Thoracic aorta (tissue), 2 donors: Measurements from ENCODE around the gene ZC3H12C. TPM values are rescaled to one million over a fixed set of nuclear protein-coding genes. Genes with fewer than 3 reads are reported as not detected.

Experiments used
- ATAC-seq: fragments of 150-250 bp; one replicate; pipeline ENCODE4 v1.8.0; 2017; ENCODE audit warnings: low read depth; ENCODE audit not compliant: insufficient number of reproducible peaks, low FRiP score
- DNase-seq: peaks from one replicate; pipeline ENCODE4 v3.0.0-alpha.2; 2020; ENCODE audit warnings: low spot score
- H3K27ac ChIP-seq, 2 donors: fragments of 200-600 bp; sonication (generic); 1 replicate in 1 of 2; 2 replicates in 1 of 2; pipeline ENCODE4 v1.5.1; 2016; ENCODE audit warnings: mild to moderate bottlenecking in 2 of 2, moderate library complexity in 2 of 2
- H3K27me3 ChIP-seq: fragments of 200-600 bp; sonication (generic); replicated peaks from 2 replicates; pipeline ENCODE4 v1.6.0; 2016; ENCODE audit warnings: mild to moderate bottlenecking; ENCODE audit not compliant: insufficient read depth
- H3K36me3 ChIP-seq: fragments of 200-600 bp; sonication (generic); one replicate; pipeline ENCODE4 v1.5.1; 2016
- H3K4me1 ChIP-seq, 2 donors: fragments of 200-600 bp; sonication (generic); 1 replicate in 1 of 2; 2 replicates in 1 of 2; pipeline versions ENCODE4 v1.5.1 to v1.6.0; 2016; ENCODE audit warnings: low read depth in 2 of 2, mild to moderate bottlenecking in 1 of 2; ENCODE audit not compliant: control insufficient read depth in 1 of 2
- H3K4me3 ChIP-seq: fragments of 200-600 bp; sonication (generic); 2 replicates; pipeline ENCODE4 v1.5.1; 2016; ENCODE audit warnings: mild to moderate bottlenecking
- H3K9me3 ChIP-seq: fragments of 200-600 bp; sonication (generic); 2 replicates; pipeline ENCODE4 v1.5.1; 2016
- total RNA-seq, 2 donors: library from RNA; depleted of rRNA; stranded (reverse); fragments of >200 nt; gene quantifications; one replicate each; pipeline versions ENCODE4 v1.1.0 to v1.2.3, GENCODE V29; 2016
- TF ChIP-seq, protein P1 (sequence below): fragments of 200-600 bp; sonication (generic); IDR thresholded peaks from one replicate; pipeline ENCODE4 v1.5.1; 2019; ENCODE audit warnings: antibody characterized with exemption

The ZC3H12C gene
- total RNA-seq, 2 donors from 2014 or later = 13.6 to 13.7 TPM

DNA sequence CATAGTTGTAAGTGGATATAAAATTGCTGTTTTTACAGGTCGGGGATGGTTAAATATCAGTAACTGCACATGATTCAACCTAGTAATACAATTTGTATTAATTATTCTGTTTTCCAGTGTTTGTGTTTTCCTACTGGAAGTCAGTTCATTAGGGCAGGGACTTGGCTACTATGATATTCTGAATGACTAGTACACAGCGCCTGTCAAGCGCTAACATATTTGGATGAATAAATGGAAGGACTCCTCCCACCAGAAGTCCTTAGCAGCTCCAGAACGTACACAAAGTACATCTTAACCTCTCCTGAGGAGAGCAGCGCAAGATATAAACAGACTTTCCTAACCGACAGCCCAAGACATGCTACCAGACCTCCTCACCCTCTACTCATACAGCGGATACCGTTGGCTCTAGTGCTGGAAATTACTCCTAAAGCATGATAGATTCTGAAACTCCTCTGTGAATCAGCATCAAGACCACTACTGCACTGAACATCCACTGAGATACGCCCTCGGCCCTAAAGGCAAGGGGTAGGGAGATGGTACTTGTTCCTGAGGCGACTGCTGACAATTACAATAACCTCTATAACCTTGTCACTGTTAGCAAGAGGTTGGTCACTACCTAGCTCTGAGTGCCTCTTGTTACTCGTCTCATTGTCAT is 124.2 kb downstream of the ZC3H12C start:
- no peak for DNase-seq
- TF ChIP-seq, protein P1, sequence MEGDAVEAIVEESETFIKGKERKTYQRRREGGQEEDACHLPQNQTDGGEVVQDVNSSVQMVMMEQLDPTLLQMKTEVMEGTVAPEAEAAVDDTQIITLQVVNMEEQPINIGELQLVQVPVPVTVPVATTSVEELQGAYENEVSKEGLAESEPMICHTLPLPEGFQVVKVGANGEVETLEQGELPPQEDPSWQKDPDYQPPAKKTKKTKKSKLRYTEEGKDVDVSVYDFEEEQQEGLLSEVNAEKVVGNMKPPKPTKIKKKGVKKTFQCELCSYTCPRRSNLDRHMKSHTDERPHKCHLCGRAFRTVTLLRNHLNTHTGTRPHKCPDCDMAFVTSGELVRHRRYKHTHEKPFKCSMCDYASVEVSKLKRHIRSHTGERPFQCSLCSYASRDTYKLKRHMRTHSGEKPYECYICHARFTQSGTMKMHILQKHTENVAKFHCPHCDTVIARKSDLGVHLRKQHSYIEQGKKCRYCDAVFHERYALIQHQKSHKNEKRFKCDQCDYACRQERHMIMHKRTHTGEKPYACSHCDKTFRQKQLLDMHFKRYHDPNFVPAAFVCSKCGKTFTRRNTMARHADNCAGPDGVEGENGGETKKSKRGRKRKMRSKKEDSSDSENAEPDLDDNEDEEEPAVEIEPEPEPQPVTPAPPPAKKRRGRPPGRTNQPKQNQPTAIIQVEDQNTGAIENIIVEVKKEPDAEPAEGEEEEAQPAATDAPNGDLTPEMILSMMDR = no peak
- H3K27me3 ChIP-seq = no peaks in the 10 kb centered on the region
- no peak overlapping the region for H3K4me3 ChIP-seq
- no peak overlapping the region for H3K27ac ChIP-seq
- H3K9me3 ChIP-seq = no peaks in the 10 kb centered on the region
- ATAC-seq = no peak
- H3K36me3 ChIP-seq = peaks cover 5% of the 10 kb centered on the region
- H3K4me1 ChIP-seq = no peaks in the 10 kb centered on the region

DNA sequence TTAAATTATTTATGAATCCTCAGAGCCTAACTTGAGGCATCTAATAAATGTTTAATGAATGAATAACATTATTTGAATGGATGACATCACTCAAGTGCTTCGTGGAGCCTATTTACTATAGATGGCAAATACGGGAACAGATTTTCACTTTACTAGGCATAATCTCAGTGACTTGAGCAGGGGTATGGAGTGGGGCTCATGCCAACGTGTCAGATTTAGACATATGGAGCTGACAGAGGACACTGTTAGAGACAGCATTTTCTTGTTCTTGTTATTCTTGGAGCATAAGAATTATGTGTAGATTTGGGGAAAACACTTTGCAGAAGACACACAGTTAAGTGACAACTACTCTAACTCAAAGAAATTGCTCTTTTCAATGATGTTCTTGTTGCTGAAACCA is 124.7 kb downstream of the ZC3H12C start:
- Histone ChIP-seq H3K27ac (no peak overlapping the region), H3K4me3 (no peak overlapping the region), H3K4me1 (no peaks in the 10 kb centered on the region), H3K36me3 (peaks cover 5% of the 10 kb centered on the region), H3K27me3 (no peaks in the 10 kb centered on the region), H3K9me3 (no peaks in the 10 kb centered on the region)
- TF ChIP-seq, protein P1 = no peak
- DNase-seq (no peak), ATAC-seq (no peak)

DNA sequence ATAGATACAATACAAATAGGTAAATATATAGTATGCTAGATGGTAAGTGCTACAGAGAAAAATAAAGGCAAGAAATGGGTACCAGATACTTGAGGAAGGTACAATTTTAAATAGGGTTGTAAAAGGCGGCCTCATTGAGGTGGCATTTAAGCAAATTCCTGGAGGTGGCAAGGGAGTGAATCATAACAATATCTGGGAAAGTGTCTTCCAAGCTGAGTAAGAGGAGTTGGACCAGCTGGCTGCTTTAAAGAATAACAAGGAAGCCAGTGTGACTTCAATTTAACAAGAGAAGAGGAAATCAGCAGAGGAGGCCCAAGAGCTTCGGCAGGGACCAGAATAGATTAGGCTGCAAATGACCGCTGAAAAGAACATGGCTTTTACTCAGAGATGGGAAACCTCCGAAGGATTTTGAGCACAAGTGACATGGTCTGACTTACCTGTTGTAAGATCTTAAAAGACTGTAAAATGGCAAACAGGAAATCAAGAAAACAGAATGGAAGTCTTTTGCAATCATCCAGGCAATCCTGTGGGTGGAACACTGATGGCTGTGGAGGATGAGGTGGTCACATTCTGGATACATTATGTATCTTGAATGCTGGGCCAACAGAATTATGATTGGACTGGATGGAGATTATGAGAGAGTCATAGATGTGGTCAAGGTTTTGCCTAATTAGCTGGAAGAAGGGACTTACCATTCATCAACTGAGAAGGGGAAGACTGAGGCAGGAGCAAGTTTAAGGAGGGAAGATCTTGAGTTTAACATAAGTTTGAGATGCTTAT is 126.0 kb downstream of the ZC3H12C start:
- ATAC-seq (no peak), DNase-seq (no peak)
- Histone ChIP-seq H3K36me3 (peaks cover 5% of the 10 kb centered on the region), H3K27ac (no peak overlapping the region), H3K27me3 (no peaks in the 10 kb centered on the region), H3K4me3 (no peak overlapping the region), H3K9me3 (no peaks in the 10 kb centered on the region), H3K4me1 (no peaks in the 10 kb centered on the region)
- TF ChIP-seq, protein P1 = no peak

Other genes starting within 250 kb of the ZC3H12C start
- gene RDX, start 203.2 kb downstream of the ZC3H12C start, total RNA-seq = 10 to 100 TPM; 54.4 to 86.8 TPM